ENCODE results near the gene TMEM132D. TPM values are rescaled to one million over a fixed set of nuclear protein-coding genes. Genes with fewer than 3 reads are reported as not detected.

Gene TMEM132D
- total RNA-seq, 1 experiment from 2014 or later: not detected

DNA sequence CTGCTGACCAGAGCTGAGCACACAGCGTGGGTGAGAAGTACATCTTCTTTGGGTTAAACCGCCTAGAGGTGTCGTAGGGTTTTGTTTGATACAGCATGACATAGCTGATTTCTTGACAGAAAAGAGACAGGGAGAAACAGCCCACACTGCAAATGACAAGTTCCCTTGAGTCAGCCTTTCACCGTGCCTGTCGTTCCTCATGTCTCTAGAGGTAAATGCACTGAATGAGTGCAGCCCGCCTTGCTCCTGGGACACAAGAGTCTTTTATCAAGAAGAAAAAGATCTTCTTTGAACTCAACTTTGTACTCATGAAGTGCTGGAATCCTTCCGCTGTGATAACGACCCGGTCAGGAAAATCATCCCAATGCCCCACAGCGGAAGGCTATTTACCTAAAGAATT is 77.6 kb downstream of the TMEM132D start:
- Histone ChIP-seq H3K9me2 (replicated peaks; ENCODE audit: insufficient read depth, low read length) (no peaks in the 10 kb centered on the region), H3K4me1 (ENCODE audit: low read length) (no peaks in the 10 kb centered on the region), H3K79me2 (ENCODE audit: low read length) (no peaks in the 10 kb centered on the region), H3K9me3 (ENCODE audit: low read length) (peaks cover 7% of the 10 kb centered on the region; the same call in 1 of the 2 replicates), H3K36me3 (ENCODE audit: insufficient read depth, low read length) (no peaks in the 10 kb centered on the region), H2AFZ (ENCODE audit: low read length) (no peak overlapping the region), H4K20me1 (ENCODE audit: insufficient read depth, low read depth, low read length) (no peaks in the 10 kb centered on the region), H3K4me3 (ENCODE audit: low read length) (no peak overlapping the region), H3K27me3 (ENCODE audit: low read length) (no peaks in the 10 kb centered on the region), H3K9ac (ENCODE audit: low read length) (no peak overlapping the region), H3K4me2 (ENCODE audit: low read depth, low read length, poor library complexity, severe bottlenecking) (no peak overlapping the region), H3K27ac (ENCODE audit: low read length) (no peak overlapping the region)
- no peak for DNase-seq

DNA sequence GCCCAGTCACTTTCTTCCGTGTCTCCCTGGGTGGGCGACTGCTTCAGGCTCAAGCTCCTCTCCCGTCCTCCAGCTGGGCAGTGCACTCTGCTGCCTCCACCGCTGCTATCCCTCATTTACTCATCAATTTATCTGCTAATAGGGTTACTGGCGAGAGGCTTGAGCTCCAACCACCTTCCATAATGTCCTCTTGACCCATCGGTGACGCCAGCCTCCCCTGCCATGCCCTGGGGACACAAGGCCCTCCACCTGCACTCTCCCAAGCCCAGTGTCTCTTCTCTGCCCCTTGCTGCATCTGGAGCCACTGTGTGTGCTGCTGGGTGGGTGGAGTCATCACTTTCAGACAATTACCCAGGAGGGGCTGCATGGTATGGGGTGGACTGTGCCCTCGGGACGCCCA is 78.5 kb downstream of the TMEM132D start:
- H3K4me3 ChIP-seq (ENCODE audit: low read length): no peak overlapping the region
- H3K9ac ChIP-seq (ENCODE audit: low read length): no peak overlapping the region
- H3K36me3 ChIP-seq (ENCODE audit: insufficient read depth, low read length): no peaks in the 10 kb centered on the region
- H3K4me1 ChIP-seq (ENCODE audit: low read length): no peaks in the 10 kb centered on the region
- no peak for DNase-seq
- no peaks in the 10 kb centered on the region for H3K9me2 ChIP-seq (replicated peaks; ENCODE audit: insufficient read depth, low read length)
- H3K4me2 ChIP-seq (ENCODE audit: low read depth, low read length, poor library complexity, severe bottlenecking): no peak overlapping the region
- no peak overlapping the region for H2AFZ ChIP-seq (ENCODE audit: low read length)
- H3K79me2 ChIP-seq (ENCODE audit: low read length): no peaks in the 10 kb centered on the region
- H3K9me3 ChIP-seq (ENCODE audit: low read length): peaks cover 7% of the 10 kb centered on the region; the same call in 1 of the 2 replicates
- no peak overlapping the region for H3K27ac ChIP-seq (ENCODE audit: low read length)
- no peaks in the 10 kb centered on the region for H3K27me3 ChIP-seq (ENCODE audit: low read length)
- no peaks in the 10 kb centered on the region for H4K20me1 ChIP-seq (ENCODE audit: insufficient read depth, low read depth, low read length)

DNA sequence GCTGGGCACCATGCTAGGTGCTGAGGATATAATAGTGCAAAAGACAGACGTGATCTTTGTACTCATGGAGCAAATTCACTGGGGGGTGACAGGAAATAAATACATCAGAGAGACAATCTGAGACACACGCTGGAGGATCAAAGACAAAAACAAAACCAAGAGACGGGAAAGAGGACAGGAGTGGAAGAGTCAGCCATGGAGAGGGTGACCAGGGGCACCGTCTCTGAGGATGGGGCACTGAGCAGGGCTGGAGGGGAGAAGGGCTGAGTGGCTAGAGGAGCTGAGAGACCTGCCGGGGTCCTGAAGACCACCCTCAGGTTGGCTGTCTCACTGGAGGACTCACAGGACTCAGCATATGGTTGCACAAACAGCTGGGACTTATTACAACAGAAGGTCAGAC is 81.9 kb downstream of the TMEM132D start:
- H3K27ac ChIP-seq (ENCODE audit: low read length): no peak overlapping the region
- no peaks in the 10 kb centered on the region for H3K79me2 ChIP-seq (ENCODE audit: low read length)
- H3K36me3 ChIP-seq (ENCODE audit: insufficient read depth, low read length): no peaks in the 10 kb centered on the region
- no peak for DNase-seq
- H4K20me1 ChIP-seq (ENCODE audit: insufficient read depth, low read depth, low read length): no peaks in the 10 kb centered on the region
- no peak overlapping the region for H2AFZ ChIP-seq (ENCODE audit: low read length)
- peaks cover 8% of the 10 kb centered on the region for H3K9me3 ChIP-seq (ENCODE audit: low read length)
- H3K27me3 ChIP-seq (ENCODE audit: low read length): no peaks in the 10 kb centered on the region
- no peak overlapping the region for H3K9ac ChIP-seq (ENCODE audit: low read length)
- no peak overlapping the region for H3K4me3 ChIP-seq (ENCODE audit: low read length)
- no peak overlapping the region for H3K4me2 ChIP-seq (ENCODE audit: low read depth, low read length, poor library complexity, severe bottlenecking)
- H3K4me1 ChIP-seq (ENCODE audit: low read length): no peaks in the 10 kb centered on the region
- H3K9me2 ChIP-seq (replicated peaks; ENCODE audit: insufficient read depth, low read length): no peaks in the 10 kb centered on the region

DNA sequence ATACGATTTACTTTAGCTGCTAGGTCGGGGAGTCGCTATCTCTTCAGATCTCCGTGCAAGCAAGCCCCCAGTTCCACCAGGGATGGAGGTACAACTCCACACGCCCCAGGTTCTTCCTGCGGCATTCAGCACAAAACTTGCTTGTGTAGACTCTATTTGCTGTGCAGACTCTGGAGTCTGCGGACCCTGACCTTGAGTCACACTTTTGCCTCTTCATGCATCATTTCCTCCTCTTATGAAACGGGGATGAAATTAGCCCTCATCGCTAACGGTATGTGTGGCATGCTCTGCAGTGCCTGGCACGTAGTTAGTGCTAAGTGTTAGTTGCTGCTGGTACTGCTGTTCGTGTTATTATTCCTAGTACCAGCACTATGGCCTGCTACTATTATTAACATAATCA is 84.4 kb downstream of the TMEM132D start:
- Histone ChIP-seq H3K4me1 (ENCODE audit: low read length) (no peaks in the 10 kb centered on the region), H3K9me3 (ENCODE audit: low read length) (peaks cover 8% of the 10 kb centered on the region; the same call in 1 of the 2 replicates), H3K9ac (ENCODE audit: low read length) (no peak overlapping the region), H3K27ac (ENCODE audit: low read length) (no peak overlapping the region), H3K36me3 (ENCODE audit: insufficient read depth, low read length) (no peaks in the 10 kb centered on the region), H3K4me2 (ENCODE audit: low read depth, low read length, poor library complexity, severe bottlenecking) (no peak overlapping the region), H3K4me3 (ENCODE audit: low read length) (no peak overlapping the region), H3K9me2 (replicated peaks; ENCODE audit: insufficient read depth, low read length) (no peaks in the 10 kb centered on the region), H3K79me2 (ENCODE audit: low read length) (no peaks in the 10 kb centered on the region), H4K20me1 (ENCODE audit: insufficient read depth, low read depth, low read length) (no peaks in the 10 kb centered on the region), H2AFZ (ENCODE audit: low read length) (no peak overlapping the region), H3K27me3 (ENCODE audit: low read length) (no peaks in the 10 kb centered on the region)
- DNase-seq: no peak

DNA sequence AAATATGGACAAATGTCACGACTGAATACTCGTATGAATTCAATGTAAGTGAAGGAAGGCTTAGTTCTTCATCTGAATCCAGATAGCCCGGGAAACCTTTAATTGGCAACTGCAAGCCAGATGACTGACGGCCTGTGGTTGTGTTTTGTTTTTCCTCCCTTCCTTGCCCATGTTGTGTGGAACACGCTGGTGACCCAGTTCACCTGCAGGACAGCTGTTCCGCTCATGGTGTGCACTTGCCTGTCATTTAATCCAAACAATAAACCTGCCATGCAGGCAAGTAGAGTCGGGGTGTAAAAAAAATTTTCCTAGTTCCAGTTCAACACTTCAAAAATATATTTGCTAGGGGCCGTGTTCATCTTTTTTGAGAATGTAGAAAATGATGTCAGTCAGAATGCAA is 88.0 kb downstream of the TMEM132D start:
- Histone ChIP-seq H4K20me1 (ENCODE audit: insufficient read depth, low read depth, low read length) (no peaks in the 10 kb centered on the region), H2AFZ (ENCODE audit: low read length) (no peak overlapping the region), H3K4me1 (ENCODE audit: low read length) (no peaks in the 10 kb centered on the region), H3K36me3 (ENCODE audit: insufficient read depth, low read length) (no peaks in the 10 kb centered on the region), H3K4me3 (ENCODE audit: low read length) (no peak overlapping the region), H3K4me2 (ENCODE audit: low read depth, low read length, poor library complexity, severe bottlenecking) (no peak overlapping the region), H3K9ac (ENCODE audit: low read length) (no peak overlapping the region), H3K9me2 (replicated peaks; ENCODE audit: insufficient read depth, low read length) (no peaks in the 10 kb centered on the region), H3K27ac (ENCODE audit: low read length) (no peak overlapping the region), H3K9me3 (ENCODE audit: low read length) (peaks cover 8% of the 10 kb centered on the region; the same call in 1 of the 2 replicates), H3K79me2 (ENCODE audit: low read length) (no peaks in the 10 kb centered on the region), H3K27me3 (ENCODE audit: low read length) (no peaks in the 10 kb centered on the region)
- DNase-seq: no peak

DNA sequence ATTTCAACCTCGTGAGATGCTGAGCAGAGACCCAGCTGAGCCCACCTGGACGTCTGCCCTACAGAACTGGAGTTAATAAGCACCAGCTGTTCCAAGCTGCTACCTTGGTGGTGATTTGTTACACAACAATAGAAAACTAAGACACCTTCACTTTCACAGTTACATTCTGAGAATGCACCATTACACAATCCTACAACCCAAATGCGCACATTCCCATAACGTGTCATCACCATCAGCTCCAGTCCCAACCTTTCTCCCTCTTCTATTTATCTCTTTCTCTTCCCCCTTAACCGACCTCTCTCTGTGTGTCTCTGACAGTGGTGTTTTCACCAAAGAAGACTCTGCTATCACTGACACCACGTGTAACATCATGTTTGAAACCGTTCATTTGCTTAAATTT is 91.9 kb downstream of the TMEM132D start:
- Histone ChIP-seq H3K79me2 (ENCODE audit: low read length) (no peaks in the 10 kb centered on the region), H3K36me3 (ENCODE audit: insufficient read depth, low read length) (no peaks in the 10 kb centered on the region), H3K4me1 (ENCODE audit: low read length) (no peaks in the 10 kb centered on the region), H3K4me2 (ENCODE audit: low read depth, low read length, poor library complexity, severe bottlenecking) (no peak overlapping the region), H3K27ac (ENCODE audit: low read length) (no peak overlapping the region), H4K20me1 (ENCODE audit: insufficient read depth, low read depth, low read length) (no peaks in the 10 kb centered on the region), H3K9ac (ENCODE audit: low read length) (no peak overlapping the region), H3K9me2 (replicated peaks; ENCODE audit: insufficient read depth, low read length) (no peaks in the 10 kb centered on the region), H3K4me3 (ENCODE audit: low read length) (no peak overlapping the region), H3K27me3 (ENCODE audit: low read length) (no peaks in the 10 kb centered on the region), H3K9me3 (ENCODE audit: low read length) (no peaks in the 10 kb centered on the region), H2AFZ (ENCODE audit: low read length) (no peak overlapping the region)
- DNase-seq: no peak

DNA sequence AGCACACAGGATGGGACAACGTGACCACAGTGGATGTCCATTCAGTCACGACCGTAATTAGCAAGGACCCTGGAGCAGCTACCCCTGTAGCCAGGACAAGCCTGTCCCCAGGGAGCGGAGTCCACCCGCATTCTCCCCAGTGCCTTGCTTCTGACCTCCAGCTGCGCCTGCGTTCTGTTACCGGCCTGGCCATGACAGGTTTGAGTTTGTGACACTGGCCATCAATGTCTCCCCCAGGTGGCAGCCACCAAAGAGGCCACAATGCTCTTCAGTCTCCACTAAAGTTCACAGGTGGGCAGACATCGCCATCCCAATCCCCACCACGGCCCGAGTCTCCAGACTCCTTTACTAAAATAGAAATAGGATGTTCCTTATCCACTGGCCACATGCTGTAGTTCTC is 96.7 kb downstream of the TMEM132D start:
- no peaks in the 10 kb centered on the region for H3K36me3 ChIP-seq (ENCODE audit: insufficient read depth, low read length)
- no peak overlapping the region for H3K9ac ChIP-seq (ENCODE audit: low read length)
- no peak overlapping the region for H3K4me3 ChIP-seq (ENCODE audit: low read length)
- H3K4me2 ChIP-seq (ENCODE audit: low read depth, low read length, poor library complexity, severe bottlenecking): no peak overlapping the region
- H3K9me3 ChIP-seq (ENCODE audit: low read length): no peaks in the 10 kb centered on the region
- no peaks in the 10 kb centered on the region for H3K79me2 ChIP-seq (ENCODE audit: low read length)
- no peak overlapping the region for H3K27ac ChIP-seq (ENCODE audit: low read length)
- no peaks in the 10 kb centered on the region for H3K9me2 ChIP-seq (replicated peaks; ENCODE audit: insufficient read depth, low read length)
- no peak overlapping the region for H2AFZ ChIP-seq (ENCODE audit: low read length)
- H3K27me3 ChIP-seq (ENCODE audit: low read length): no peaks in the 10 kb centered on the region
- no peaks in the 10 kb centered on the region for H3K4me1 ChIP-seq (ENCODE audit: low read length)
- no peaks in the 10 kb centered on the region for H4K20me1 ChIP-seq (ENCODE audit: insufficient read depth, low read depth, low read length)
- DNase-seq: no peak

DNA sequence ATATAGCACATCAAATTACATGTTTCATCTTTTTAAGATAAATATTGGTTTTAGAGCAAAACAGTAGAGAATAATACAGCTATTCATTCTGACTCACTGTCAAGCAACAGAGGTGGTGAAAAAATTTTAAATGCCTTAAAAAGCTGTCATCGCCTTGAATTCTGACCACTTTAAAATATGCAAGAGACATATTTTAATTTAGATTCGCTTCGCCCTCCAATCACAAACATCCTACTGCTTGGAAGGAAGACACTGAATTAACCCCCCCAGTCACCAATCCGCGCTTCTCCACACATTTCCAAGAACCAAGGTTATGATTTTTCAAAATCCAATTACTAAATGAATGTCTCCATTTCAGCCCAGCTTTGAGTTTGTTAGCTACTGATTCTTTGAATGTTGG is 112.4 kb downstream of the TMEM132D start:
- H3K4me3 ChIP-seq (ENCODE audit: low read length): no peak overlapping the region
- no peaks in the 10 kb centered on the region for H3K4me1 ChIP-seq (ENCODE audit: low read length)
- H3K36me3 ChIP-seq (ENCODE audit: insufficient read depth, low read length): no peaks in the 10 kb centered on the region
- no peak overlapping the region for H3K4me2 ChIP-seq (ENCODE audit: low read depth, low read length, poor library complexity, severe bottlenecking)
- no peaks in the 10 kb centered on the region for H3K9me2 ChIP-seq (replicated peaks; ENCODE audit: insufficient read depth, low read length)
- no peak overlapping the region for H3K9ac ChIP-seq (ENCODE audit: low read length)
- no peak overlapping the region for H2AFZ ChIP-seq (ENCODE audit: low read length)
- H4K20me1 ChIP-seq (ENCODE audit: insufficient read depth, low read depth, low read length): no peaks in the 10 kb centered on the region
- H3K79me2 ChIP-seq (ENCODE audit: low read length): no peaks in the 10 kb centered on the region
- no peak for DNase-seq
- H3K9me3 ChIP-seq (ENCODE audit: low read length): no peaks in the 10 kb centered on the region
- no peaks in the 10 kb centered on the region for H3K27me3 ChIP-seq (ENCODE audit: low read length)
- no peak overlapping the region for H3K27ac ChIP-seq (ENCODE audit: low read length)

DNA sequence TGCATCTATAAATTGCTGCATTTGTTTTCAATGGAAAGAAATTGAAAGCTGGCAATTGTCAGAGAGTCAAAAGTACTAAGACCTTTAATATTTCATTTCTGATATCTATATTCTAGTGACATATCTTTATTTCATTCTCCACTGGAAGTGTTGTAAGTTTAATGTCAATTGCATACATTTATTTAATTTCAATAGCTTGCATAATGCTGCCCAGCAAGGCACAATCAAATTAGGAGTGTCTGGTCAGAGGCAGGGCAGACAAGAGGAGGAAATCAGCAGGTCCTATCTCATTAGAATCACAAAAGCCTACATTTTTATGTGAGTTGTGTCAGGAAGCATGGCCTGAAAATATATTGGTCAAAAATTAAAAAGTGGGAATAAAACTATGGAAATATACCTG is 112.9 kb downstream of the TMEM132D start:
- DNase-seq: no peak
- H3K27ac ChIP-seq (ENCODE audit: low read length): no peak overlapping the region
- H3K36me3 ChIP-seq (ENCODE audit: insufficient read depth, low read length): no peaks in the 10 kb centered on the region

More for the DNA sequence above, 112.9 kb downstream of the TMEM132D start:
- no peak overlapping the region for H3K4me2 ChIP-seq (ENCODE audit: low read depth, low read length, poor library complexity, severe bottlenecking)
- H3K9me3 ChIP-seq (ENCODE audit: low read length): no peaks in the 10 kb centered on the region
- H3K4me3 ChIP-seq (ENCODE audit: low read length): no peak overlapping the region
- no peaks in the 10 kb centered on the region for H4K20me1 ChIP-seq (ENCODE audit: insufficient read depth, low read depth, low read length)
- no peak overlapping the region for H2AFZ ChIP-seq (ENCODE audit: low read length)
- H3K9ac ChIP-seq (ENCODE audit: low read length): no peak overlapping the region
- H3K4me1 ChIP-seq (ENCODE audit: low read length): no peaks in the 10 kb centered on the region
- H3K9me2 ChIP-seq (replicated peaks; ENCODE audit: insufficient read depth, low read length): no peaks in the 10 kb centered on the region
- no peaks in the 10 kb centered on the region for H3K79me2 ChIP-seq (ENCODE audit: low read length)
- H3K27me3 ChIP-seq (ENCODE audit: low read length): no peaks in the 10 kb centered on the region

Data from Karpas-422 (cell line).